HG03439 (cell line): Measurements from ENCODE around the gene PDE6D.
"Not testable (repeated sequence)": the region's sequence is repeated elsewhere in the genome, so short reads cannot be mapped to it uniquely, and the experiment has no call there.

ENCODE experiments used
- ATAC-seq: cut with Tn5 transposase; IDR thresholded peaks from one replicate; pipeline ENCODE4 v1.9.1; 2021; ENCODE audit warnings: mild to moderate bottlenecking, moderate library complexity; ENCODE audit not compliant: unreplicated experiment

The PDE6D gene

DNA sequence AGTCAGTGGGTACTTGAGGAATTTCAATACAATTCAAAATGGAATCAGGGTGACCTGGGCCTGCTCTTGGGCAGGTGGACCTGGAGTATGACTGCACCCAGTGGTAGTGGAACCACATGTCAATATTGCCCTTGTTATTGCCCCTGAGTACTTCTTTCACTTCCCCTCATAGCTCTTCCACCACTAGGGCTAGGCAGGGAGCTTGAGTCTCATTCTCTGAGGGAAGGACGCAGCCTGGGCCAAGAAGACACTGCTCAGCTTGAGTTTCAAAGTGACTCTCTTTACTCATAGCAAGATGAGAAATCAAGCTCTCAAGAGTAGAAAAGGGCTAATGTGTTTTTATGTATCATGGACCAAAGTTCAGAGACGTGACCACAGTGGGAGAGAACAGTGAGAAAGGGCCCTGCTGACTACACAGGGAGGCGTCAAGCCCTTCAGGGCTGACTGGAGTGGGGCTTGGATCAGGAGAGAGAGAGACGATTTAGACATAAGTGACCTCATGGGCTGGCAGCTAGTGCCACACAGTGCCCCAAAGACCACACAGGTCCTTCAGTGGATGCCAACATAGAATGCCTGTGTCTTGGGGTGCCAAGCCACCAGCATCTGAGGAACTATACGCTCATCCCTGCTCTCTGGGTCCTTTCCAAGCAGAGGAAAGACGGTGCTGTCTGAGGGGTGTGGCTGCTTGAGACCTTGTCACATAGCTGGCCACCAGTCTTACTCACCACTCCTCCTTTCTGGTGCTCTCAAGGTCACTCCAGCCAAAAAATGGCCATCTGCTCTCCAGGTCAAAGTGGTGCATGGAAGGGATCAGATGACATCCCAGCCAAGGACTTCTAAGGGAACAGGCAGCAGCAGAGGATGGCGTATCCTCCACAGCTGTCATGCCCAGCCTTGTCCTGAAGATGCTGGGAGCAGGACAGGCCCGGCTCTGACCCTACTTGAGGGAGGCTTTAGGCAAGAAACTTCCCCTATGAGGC lies 59.8 kb downstream of the PDE6D start:
- peak; percentile 57 for ATAC-seq

DNA sequence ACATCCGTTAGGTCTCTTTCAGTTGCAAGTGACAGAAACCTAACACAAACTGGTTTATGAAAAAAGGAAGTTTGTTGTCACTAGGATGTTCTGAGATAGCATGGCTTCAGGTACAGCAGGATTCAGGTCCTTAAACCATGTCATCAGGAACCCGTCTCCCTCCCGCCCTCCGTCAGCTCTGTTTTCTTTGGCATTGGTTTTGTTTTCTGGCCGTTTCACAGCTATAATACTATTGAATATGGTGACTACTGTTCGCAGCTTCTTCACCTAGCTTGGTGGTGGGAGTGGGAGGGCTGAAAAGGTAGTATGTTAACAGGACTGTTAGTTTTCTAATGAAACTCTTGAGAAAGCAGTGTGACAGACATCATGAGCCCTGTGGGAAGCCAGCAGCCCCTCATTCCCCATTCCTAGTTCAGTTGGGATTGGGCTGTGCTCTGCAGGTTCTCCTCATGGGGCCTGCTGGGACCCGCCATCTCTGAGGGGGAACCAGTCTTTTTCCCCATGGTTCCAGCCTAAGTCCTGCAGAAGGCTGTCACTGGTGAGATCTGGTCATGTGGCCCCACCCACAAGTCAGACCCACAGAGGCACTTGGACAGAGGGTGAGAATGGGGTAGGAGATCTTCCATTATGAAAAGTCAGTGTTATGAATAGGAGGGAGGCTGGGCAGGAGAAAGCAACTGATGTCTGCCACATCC lies 60.6 kb downstream of the PDE6D start:
- peak; percentile 17 for ATAC-seq

DNA sequence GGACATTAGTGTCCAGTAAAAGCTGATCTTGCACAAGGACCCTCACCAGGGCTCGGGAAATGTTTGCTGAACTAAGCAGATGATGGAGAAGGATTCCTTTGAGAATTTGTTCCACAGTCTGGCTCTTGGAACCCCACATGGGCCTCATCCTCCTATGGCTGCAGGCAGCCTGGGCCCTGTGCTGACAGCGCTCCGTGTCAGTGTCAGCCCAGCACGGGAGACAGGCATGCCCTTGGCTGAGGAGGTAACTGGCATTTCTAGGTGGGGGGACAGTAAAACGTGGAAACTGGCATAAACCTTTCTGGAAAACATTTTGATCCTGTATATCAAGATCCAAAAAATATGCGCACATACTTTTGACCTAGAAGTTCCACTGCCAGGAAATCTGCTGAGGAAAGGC lies 62.3 kb downstream of the PDE6D start:
- ATAC-seq, result no peak

DNA sequence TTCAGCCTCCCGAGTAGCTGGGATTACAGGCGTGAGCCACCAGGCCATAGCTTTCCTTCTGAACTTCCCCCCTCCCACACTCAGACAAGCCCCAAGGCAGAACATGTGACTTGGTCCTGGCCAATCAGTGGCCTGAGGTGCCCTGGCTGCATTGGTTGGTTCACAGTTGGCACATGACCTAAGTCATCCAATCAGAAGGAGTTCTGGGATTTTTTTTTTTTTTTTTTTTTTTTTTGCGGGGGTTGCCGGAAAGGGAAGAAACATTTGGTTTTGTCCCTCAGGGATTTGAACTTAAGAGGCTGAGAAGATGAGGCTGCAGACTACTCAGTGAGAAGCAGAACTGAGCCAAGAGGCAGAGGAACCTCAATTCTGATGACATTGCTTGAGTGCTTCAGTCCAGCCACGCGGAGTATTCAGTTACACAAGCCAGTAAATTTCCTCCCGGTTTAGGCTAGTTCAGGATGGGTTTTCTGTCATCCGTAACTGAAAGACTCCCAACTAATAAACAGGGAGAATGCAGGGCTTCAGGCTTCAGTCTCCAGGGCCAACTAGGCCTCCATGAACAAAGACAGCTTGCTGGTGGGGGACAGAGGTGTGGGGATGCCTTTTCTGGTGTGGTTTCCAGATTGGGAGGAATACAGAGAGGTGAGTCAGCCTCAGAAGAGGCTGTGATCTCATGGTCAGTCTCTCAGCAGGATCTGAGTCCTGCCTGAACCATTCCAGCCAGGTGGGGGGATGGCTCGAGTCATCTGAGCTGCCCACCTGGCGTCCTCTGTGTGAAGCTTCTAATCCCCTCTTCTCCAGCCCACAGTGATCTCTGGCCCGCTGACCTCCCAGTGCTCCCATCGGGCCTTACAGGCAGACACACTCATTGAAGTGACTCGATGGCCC lies 63.6 kb downstream of the PDE6D start:
- no peak for ATAC-seq

DNA sequence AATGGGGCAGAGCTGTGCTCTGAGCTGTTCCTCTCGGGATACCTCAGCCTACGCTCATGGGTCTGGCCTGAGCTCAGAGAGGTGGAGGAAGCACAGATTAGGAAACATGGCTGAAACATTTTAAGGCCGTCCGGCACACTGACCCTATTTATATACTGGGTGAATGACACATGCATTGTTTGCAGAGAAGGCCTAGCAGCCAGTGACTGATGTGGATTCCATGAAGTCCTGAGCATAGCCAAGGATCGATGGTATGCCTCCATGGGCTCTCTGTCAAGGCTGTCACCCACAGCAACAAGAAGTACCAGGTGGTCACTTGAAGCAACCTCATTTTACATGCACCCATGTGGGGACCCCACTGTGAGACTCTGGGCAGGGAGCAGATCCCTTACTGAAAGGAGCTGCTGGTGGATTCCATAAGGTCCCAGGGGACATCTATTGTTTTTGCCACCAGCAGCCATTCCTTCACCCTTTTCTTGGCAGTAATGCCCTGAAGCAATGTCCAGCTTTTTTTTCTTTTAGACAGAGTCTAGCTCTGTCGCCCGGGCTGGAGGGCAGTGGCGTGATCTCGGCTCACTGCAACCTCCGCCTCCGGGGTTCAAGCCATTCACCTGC lies 64.3 kb downstream of the PDE6D start:
- no peak for ATAC-seq

DNA sequence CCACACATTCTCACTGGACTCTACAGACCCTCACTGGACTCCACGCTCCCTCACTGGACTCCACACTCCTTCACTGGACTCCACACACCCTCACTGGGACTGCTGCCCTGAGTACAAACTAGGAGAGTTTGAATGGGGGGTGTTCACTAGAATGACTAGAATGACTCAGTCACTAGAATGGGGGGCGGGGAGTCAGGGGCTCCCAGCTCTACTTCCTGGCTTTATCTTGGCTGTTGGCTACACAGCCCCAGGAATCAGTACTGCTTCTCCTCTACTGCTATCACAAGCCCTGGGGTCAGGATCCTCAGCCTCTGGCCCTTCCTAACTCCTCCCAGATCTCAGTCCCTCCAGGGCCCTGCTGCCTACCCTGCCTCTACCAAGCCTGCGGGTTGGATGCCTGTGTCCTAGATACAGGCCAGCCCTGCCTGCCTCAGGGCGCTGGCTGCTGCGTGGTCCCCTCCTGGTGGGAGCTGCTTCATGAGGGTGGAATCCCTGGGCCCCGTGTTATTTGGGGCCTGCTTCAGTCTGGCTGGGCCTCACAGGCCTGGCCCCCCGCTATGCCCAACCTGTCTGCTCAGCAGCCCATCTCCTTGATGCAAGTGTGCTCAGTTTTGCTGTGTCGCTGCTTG lies 65.0 kb downstream of the PDE6D start:
- no peak for ATAC-seq

DNA sequence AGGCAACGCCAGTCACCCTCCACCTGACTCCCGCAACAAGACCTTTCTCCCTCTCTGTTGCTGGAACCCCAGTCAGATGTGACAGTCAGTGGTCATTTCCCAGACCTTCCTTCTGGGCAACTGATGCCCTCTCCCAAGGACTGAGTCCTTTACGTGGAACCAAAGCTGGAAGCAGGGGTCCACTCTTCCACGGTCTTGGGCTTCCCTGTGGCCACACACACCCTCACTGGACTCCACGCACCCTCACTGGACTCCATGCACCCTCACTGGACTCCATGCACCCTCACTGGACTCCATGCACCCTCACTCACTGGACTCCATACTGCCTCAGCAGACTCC lies 65.6 kb downstream of the PDE6D start:
- ATAC-seq, result no peak

DNA sequence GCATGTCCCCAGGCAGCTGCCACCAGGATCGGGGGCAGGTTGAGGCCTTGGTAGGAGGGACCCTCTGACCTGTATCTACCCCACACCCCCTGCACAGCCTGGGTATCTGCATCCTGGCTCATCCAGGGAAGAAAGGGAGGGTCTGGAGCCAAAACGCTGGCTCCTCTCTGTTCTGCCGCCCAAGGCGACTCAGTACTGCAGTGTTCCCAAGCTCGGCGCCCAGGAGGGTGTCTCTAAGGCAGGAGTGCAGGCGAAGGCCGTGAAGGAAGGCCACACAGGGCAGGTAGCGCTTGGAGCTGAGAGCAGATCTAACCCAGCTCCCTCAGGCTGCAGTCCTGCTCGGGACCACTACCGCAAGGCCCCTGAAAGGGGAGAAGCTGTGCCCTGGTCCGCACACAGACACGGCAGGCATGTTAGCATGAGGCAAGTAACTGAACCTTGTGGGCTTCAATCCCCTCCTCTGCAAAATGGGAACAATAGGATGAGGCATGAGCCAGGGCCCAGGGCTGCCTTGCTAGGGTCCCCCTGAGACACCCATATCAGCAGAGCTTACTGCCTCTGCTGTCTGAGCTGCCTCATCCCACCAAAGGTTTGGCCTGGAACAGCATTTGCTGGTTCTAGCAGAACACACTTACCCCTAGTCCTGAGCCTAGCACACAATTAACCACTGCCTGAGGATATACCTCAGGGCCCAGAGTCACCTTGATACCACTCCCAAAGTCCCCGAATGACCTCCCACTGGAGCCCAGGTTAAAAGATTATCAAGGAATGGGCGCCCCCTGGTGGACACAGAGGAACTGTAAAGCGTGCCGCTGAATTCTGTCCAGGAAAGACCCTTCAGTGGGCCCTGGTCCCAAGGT lies 66.2 kb downstream of the PDE6D start:
- ATAC-seq, result no peak

DNA sequence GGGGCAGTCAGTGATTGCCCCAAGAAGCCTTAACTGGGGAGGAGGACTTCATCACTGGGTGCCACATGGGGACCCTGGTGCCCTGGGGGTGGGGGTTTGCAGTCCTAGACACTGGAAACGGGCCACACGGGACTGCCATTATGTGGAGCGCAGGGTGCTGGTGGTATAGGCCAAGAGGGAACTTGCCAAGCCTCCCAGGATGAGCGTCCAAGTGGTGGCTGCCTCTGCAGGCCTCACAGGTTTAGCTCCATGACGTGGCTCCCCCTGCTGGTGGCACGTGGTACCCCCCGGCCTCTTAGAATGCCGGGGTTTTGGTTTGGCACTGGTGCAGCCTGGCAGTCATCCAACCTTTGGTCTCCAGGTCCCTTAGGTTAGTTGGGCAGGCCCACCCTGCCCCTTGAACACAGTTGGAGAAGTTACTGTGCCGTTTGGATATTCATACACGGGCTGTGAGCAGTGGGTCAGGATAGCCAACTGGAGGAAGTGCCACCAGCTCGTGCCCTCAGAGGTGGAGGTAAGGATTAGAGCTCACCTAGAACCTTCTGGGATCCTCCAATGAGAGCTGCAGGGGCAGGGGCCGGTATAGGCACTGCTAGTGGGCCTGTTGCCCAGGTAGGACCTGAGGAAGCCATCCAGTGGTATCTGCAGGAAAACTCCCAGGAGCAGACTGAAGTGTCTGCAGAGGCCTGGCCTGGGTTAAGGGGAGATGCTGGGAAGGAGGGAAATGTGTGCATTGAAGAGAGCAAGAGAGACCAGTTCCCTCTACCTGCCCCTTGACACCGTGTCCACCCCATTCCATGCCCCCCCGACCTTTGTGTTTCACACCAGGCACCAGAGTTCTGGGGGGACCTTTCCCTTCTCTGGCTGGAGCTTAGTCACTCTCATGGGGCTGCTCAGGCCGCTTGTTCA lies 67.1 kb downstream of the PDE6D start:
- ATAC-seq, result peak; percentile 28

DNA sequence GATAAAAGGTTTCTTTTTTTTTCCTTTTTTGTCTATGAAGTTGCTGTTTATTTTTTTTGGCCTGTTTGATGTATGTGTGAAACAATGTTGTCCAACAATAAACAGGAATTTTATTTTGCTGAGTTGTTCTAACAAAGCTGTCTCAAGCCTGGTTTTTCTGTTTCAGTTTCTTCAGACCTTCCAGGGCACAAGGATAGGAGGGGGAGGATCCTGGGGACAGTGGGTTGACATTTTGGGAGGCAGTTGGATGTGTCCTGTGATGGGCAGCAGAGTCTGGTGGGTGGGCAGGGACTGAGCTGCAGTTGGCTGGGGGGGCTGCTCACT lies 67.7 kb downstream of the PDE6D start:
- not testable (repeated sequence) for ATAC-seq

DNA sequence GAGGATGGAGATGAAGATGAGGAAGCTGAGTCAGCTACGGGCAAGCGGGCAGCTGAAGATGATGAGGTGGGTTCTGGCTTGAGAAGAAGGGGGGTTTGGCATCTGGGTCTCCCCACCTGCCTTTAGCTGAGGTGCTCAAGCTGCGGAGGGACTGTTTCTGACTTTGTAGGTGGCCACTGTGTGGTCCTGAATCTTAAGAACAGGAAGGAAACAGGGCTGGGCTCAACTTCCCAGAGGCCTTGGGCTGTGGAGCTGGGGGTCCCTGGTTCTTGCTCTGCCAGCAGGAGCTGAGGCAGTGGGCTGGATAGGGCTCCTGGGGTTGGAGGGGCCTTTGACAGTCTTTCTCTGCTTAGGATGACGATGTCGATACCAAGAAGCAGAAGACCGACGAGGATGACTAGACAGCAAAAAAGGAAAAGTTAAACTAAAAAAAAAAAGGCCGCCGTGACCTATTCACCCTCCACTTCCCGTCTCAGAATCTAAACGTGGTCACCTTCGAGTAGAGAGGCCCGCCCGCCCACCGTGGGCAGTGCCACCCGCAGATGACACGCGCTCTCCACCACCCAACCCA lies 68.5 kb downstream of the PDE6D start:
- not testable (repeated sequence) for ATAC-seq

DNA sequence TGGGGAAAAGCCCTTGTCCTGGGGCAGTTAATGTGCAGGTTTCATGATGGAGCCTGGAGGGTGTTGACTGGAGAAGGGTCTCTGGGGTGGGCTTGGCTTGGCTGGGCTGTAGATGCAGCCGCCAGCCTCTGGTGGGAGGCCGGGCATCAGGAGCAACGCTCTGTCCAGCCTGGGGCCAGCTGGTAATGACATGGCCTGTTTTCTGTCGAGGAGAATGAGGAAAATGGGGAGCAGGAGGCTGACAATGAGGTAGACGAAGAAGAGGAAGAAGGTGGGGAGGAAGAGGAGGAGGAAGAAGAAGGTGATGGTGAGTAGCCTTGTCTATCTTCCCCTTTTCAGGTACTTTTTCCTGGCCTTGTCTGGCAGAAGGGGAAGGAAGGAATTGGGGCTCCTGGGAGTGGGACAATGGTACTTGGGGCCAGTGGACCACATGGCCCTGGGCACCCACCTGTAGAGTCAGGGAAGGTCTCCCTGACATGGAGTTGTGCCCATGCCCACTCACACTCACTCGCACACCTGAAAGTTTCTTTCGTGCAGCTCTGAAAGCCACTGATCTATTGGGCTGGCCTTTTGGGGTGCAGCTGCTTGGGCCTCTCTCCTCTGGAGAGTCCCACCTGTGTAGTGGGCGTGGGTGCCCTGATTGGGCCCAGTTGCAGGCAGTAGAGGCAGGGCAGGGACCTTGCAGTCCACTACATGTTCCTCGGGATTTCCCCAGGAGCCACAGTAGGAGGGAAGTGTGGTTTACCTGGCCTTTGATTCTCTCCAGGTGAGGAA lies 69.2 kb downstream of the PDE6D start:
- no peak for ATAC-seq

DNA sequence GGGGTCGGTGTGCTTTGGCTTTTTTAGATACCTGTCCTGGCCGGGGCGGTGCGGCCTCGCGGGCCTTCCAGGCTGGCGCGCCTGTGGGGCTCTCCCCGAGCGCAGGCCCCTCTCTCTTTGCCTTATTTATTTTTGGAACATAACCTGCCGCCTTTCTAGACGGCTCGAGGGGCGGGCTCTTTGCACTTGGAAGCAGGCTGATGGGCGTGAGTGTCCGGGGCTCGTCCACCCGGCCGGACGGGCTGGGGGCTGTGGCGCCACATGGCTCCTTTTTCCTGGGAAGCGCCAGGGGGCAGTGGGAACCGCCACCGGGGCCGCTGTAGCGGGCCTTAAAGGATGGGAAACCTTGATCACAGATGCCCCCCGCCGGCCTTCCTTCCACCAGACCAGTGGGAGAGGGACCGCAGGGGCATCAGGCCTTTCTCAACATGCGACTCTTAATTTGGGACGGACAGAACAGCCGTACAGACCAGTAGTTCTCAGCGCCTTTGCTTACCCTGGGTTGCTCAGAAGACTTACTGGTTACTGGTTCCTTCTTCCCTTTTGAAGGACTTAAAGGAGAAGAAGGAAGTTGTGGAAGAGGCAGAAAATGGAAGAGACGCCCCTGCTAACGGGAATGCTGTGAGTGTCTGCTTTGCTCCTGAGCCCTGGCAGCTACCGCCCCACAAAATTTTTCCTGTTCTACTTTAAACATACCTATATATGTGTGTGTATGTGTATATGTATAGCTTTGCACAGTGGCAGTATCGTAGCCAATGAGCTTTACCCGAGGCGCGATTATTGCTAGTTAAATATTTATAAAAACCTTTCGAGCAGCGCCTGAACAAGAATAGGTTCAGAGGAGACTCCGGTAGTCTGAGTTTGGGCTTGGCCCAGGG lies 70.0 kb downstream of the PDE6D start:
- ATAC-seq, result no peak

DNA sequence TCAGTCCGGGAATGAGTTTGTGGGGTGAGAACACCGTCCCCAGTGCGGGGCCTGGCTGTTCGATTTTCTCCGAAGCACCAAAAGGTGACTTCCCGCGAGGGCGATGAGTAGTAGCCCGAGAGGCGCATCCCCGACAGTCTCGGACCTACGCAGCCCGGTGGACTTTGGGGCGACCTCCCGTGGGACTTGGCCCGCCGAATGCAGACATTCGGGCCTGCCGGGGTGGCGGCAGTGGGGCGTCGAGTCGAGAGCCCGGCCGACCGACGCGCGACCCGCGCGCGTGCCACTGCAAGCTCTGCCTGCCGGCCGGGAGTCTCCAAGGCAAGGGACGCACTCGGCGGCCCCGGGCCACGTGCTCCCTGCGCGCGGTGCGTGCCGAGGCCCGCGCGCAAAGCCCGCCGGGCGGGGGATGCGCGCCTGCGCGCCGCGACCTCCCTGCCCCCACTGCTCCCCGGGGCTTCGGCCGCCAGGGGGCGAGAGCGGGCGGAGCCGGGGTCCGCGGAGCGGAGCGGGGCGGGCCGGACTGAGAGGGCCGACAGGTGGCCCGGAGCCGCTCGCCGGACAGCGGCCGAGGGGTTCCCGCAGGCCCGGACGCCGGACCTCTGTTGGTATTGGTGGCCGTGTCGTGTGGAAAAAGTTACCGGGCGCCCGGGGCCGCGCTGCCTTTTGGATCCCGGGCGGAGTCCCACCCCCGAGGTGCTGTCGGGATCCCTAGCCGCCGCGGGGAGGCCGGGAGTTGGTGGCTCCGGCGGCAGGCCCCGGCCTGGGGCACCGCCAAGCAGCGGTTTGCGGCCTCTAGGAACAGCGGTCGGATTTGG lies 70.9 kb downstream of the PDE6D start:
- no peak for ATAC-seq

DNA sequence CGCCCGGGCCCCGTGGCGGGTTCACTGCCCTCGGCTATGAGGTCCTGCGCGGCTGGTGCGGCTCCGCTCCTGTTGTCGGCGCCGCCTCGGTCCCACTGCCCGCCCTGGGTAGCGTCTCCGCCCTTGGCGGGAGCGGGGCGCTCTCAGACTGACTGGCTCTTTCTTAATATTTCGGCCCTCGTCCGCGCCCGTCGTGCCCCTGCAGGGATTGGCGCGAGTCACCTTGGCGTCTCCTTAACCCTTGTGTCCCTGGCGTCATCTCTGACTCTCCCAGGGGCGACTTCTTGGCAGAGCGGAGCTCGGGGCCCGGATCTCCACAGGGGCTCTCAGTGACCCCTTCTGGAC lies 71.5 kb downstream of the PDE6D start:
- ATAC-seq, result no peak
